Measurements from ENCODE around the gene STT3B. TPM values are rescaled to one million over a fixed set of nuclear protein-coding genes. Genes with fewer than 3 reads are reported as not detected.

The STT3B gene
- total and polyA plus RNA-seq, 2 of the 4 experiments (the other 2 are of a cell fraction) = 45.5 to 86.4 TPM

- no peaks in the 10 kb centered on the region for H3K9me1 ChIP-seq (ENCODE audit: insufficient read depth, low read length)
- ChIA-PET POLR2A (ENCODE audit: unreplicated experiment) (no interaction called here), CTCF (no interaction called here)
- H4K8ac ChIP-seq (ENCODE audit: low read depth in 2 of 2, low read length in 2 of 2) = no peak overlapping the region
- no peak overlapping the region for H2BK15ac ChIP-seq (ENCODE audit: low read depth, low read length)
- no TSS peak for BruUV-seq (replicated peaks)
- H4K5ac ChIP-seq (ENCODE audit: low read depth, low read length) = no peak overlapping the region
- H3K36me3 ChIP-seq (ENCODE audit: control insufficient read depth, insufficient read depth, low read length) = peaks cover 3% of the 10 kb centered on the region; the same call in 1 of the 2 replicates
- H3K27ac ChIP-seq (ENCODE audit: insufficient read depth, low read length) = no peak overlapping the region
- DNase-seq (no peak), ATAC-seq (ENCODE audit: low read depth) (no peak)
- in situ Hi-C loops (cut with MboI; ENCODE audit: low sequenced_read_pairs) = no loop called here
- no peak overlapping the region for H2BK120ac ChIP-seq (ENCODE audit: low read depth, low read length)
- H4K91ac ChIP-seq (ENCODE audit: insufficient read depth, low read depth, low read length) = no peak overlapping the region
- no peak overlapping the region for H2BK5ac ChIP-seq (ENCODE audit: low read depth, low read length, poor library complexity, severe bottlenecking)
- no peak overlapping the region for H3K4me3 ChIP-seq (ENCODE audit: insufficient read depth, low read depth, low read length)
- H2AK9ac ChIP-seq (replicated peaks; ENCODE audit: low read depth, low read length, poor library complexity) = no peak overlapping the region
- H3K79me1 ChIP-seq (ENCODE audit: low read depth in 1 of 2, low read length in 2 of 2) = peaks cover 19 to 23% of the 10 kb centered on the region in 2 experiments
- H2BK20ac ChIP-seq (ENCODE audit: low read depth, low read length) = no peak overlapping the region
- no peak overlapping the region for H3K4ac ChIP-seq (ENCODE audit: low read depth, low read length)
- peaks cover 2% of the 10 kb centered on the region; the same call in 1 of the 2 replicates for H3K9me3 ChIP-seq (ENCODE audit: control insufficient read depth, insufficient read depth, low read length)
- no peak overlapping the region for H3K9ac ChIP-seq (ENCODE audit: low read depth, low read length)
- H3K4me1 ChIP-seq (ENCODE audit: control insufficient read depth, insufficient read depth, low read length) = no peaks in the 10 kb centered on the region
- H3K14ac ChIP-seq (replicated peaks; ENCODE audit: low read depth, low read length) = no peak overlapping the region
- no peak overlapping the region for H2AFZ ChIP-seq (replicated peaks; ENCODE audit: low read length, poor library complexity)
- no peak overlapping the region for H2AK5ac ChIP-seq (ENCODE audit: low read depth, low read length)
- no peak overlapping the region for H3K4me2 ChIP-seq (ENCODE audit: low read depth, low read length)
- H3K56ac ChIP-seq (ENCODE audit: extremely low read depth, insufficient read depth, low read length) = no peak overlapping the region
- intact Hi-C loops (cut with micrococcal nuclease) = no loop called here
- no CpG with 5 or more reads among the region's 2 CpGs for WGBS, 2 experiments (ENCODE audit: extremely low coverage in 2 of 2, insufficient read length in 1 of 2)
- no peaks in the 10 kb centered on the region for H3K27me3 ChIP-seq (ENCODE audit: control insufficient read depth, insufficient read depth, low read length)
- TF ChIP-seq CEBPB (IDR thresholded peaks at IDR 0.05; ENCODE audit: low read depth, low read length) (no peak), RFX5 (IDR thresholded peaks at IDR 0.05; ENCODE audit: low read depth, low read length) (no peak), NFE2L2 (IDR thresholded peaks at IDR 0.05; ENCODE audit: low read depth, low read length) (no peak)
- H3K23ac ChIP-seq (ENCODE audit: low read depth, low read length) = no peak overlapping the region
- peaks cover 3% of the 10 kb centered on the region; the same call in 1 of the 2 replicates for H4K20me1 ChIP-seq (ENCODE audit: insufficient read depth, low read length)
- dilution Hi-C loops (cut with HindIII; ENCODE audit: low sequenced_read_pairs, unreplicated experiment) = no loop called here
- H3K18ac ChIP-seq (ENCODE audit: low read depth, low read length) = no peak overlapping the region
Observed at GRCh38 chr3:31589228-31589627, 56.5 kb downstream of the STT3B start.
